Gastroesophageal sphincter (tissue), 4 donors: Measurements from ENCODE around the gene NEK2. TPM values are rescaled to one million over a fixed set of nuclear protein-coding genes. Genes with fewer than 3 reads are reported as not detected.
"Not testable (repeated sequence)": the region's sequence is repeated elsewhere in the genome, so short reads cannot be mapped to it uniquely, and the experiment has no call there.

Experiments used
- ATAC-seq: fragments of 150-250 bp; one replicate; pipeline ENCODE4 v1.9.1; 2016; ENCODE audit warnings: mild to moderate bottlenecking, moderate library complexity
- H3K27ac ChIP-seq, 4 donors: fragments of 200-600 bp; sonication (generic) in 3 of 4; 1 replicate in 3 of 4; 2 replicates in 1 of 4; pipeline ENCODE4 v1.5.1; 2016 to 2019
- H3K27me3 ChIP-seq: fragments of 200-600 bp; sonication (generic); one replicate; pipeline ENCODE4 v1.5.1; 2019
- H3K36me3 ChIP-seq, 2 donors: fragments of 200-600 bp; sonication (generic); one replicate each; pipeline ENCODE4 v1.5.1; 2019; ENCODE audit warnings: control low read depth in 1 of 2
- H3K4me1 ChIP-seq, 3 donors: fragments of 200-600 bp; sonication (generic); 1 replicate in 2 of 3; 2 replicates in 1 of 3; pipeline ENCODE4 v1.5.1; 2016 to 2019; ENCODE audit warnings: control low read depth in 2 of 3
- H3K4me3 ChIP-seq, 2 donors: fragments of 200-600 bp; sonication (generic); one replicate each; pipeline ENCODE4 v1.5.1; 2019; ENCODE audit warnings: mild to moderate bottlenecking in 1 of 2, moderate library complexity in 1 of 2
- H3K9me3 ChIP-seq, 3 donors: fragments of 200-600 bp; sonication (generic); one replicate each; pipeline ENCODE4 v1.5.1; 2017 to 2019; ENCODE audit warnings: control low read depth in 2 of 3
- CTCF ChIP-seq, 4 experiments: fragments of 200-600 bp in 2 of 4; fragments of 450-650 bp in 2 of 4; sonication (generic) in 1 of 4; IDR thresholded peaks; one replicate each; pipeline ENCODE4 v1.5.1; 2017 to 2019; ENCODE audit warnings: antibody characterized with exemption in 4 of 4, mild to moderate bottlenecking in 2 of 4, moderate library complexity in 2 of 4
- EP300 ChIP-seq: sonication (generic); formaldehyde crosslinking; IDR thresholded peaks from one replicate; pipeline ENCODE4 v1.6.1; 2017; ENCODE audit warnings: antibody characterized with exemption, mild to moderate bottlenecking
- POLR2A ChIP-seq, 2 donors: fragments of 450-650 bp; IDR thresholded peaks; one replicate each; pipeline ENCODE4 v1.6.1; 2017; ENCODE audit warnings: antibody characterized with exemption in 2 of 2, mild to moderate bottlenecking in 2 of 2, moderate library complexity in 1 of 2
- POLR2AphosphoS5 ChIP-seq: sonication (generic); formaldehyde crosslinking; IDR thresholded peaks from one replicate; pipeline ENCODE4 v1.6.1; 2017; ENCODE audit warnings: antibody characterized with exemption
- WGBS, 2 donors: methylation state at CpG; one replicate each; pipeline ENCODE4 v1.1.5; 2018; ENCODE audit warnings: low coverage in 1 of 2; 5-methylcytosine and 5-hydroxymethylcytosine counted together
- total RNA-seq, 4 donors: library from RNA; depleted of rRNA; stranded (reverse); fragments of >200 nt; gene quantifications; one replicate each; pipeline ENCODE4 v1.1.0, GENCODE V29; 2016

Gene NEK2
- total RNA-seq, 4 donors from 2014 or later, result 0.59 TPM; not detected in 3

DNA sequence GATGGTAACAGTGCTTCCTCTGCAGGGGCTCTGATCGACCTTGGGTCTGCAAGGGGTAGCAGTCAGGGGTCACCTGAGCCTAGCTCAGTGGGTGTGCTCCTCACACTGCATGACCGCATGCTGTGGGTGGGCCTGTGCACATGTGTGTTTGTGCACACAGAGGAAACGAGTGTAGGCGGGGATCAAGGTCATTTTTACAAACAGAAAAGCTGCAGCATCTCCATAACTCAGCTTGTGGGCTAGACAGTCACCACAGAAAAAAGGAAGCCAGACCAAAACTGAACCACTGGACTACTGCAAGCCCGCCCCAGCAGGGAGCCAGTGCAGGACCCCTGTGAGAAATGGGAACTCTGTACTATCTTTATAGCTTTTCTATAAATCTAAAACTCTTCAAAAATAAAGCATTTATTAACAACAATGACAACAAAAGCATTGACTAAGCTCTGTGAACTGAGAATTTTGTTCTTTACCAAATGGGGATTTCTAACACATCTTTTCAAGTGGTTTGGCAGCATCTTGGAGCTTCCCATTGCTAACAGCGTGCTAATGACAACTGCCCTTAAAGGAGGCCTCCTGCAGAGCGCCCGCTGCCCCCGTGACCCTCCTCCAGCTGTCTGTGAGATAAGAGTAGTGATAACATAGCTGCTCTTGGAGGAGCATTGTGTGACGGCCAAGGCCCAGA, 19.9 kb upstream of the NEK2 start:
- TF ChIP-seq EP300 (no peak), POLR2A (IDR thresholded peaks at IDR 0.05) (no peak), CTCF (IDR thresholded peaks at IDR 0.05) (no peak)
- no peaks in the 10 kb centered on the region for H3K9me3 ChIP-seq
- H3K27ac ChIP-seq, result no peak overlapping the region
- no peaks in the 10 kb centered on the region for H3K27me3 ChIP-seq
- peaks cover 0 to 10% (median 3%) of the 10 kb centered on the region in 3 donors for H3K4me1 ChIP-seq
- H3K4me3 ChIP-seq, result no peak overlapping the region
- no peaks in the 10 kb centered on the region for H3K36me3 ChIP-seq
- no peak for ATAC-seq
- 68 to 77% methylated on average over 2 of the region's 10 CpGs for WGBS, 2 donors

GRCh38 chr1:211693911-211694310, 18.5 kb upstream of the NEK2 start:
- H3K27me3 ChIP-seq, H3K9me3 ChIP-seq, H3K27ac ChIP-seq, H3K4me1 ChIP-seq, ATAC-seq, H3K36me3 ChIP-seq, H3K4me3 ChIP-seq: not testable (repeated sequence)
- 80 to 100% methylated on average over 4 to 5 of the region's 5 CpGs for WGBS, 2 donors

- no peaks in the 10 kb centered on the region for H3K4me1 ChIP-seq
- H3K36me3 ChIP-seq, result no peaks in the 10 kb centered on the region
- TF ChIP-seq POLR2AphosphoS5 (no peak), CTCF (IDR thresholded peaks at IDR 0.05) (no peak), POLR2A (IDR thresholded peaks at IDR 0.05) (no peak), EP300 (no peak)
- H3K27ac ChIP-seq, result no peak overlapping the region
- peaks cover 14% of the 10 kb centered on the region for H3K27me3 ChIP-seq
- no peaks in the 10 kb centered on the region for H3K9me3 ChIP-seq
- 67% methylated on average over 1 of the region's 2 CpGs; no CpG with 5 or more reads in 1 of the 2 donors for WGBS, 2 donors
- no peak for ATAC-seq
- H3K4me3 ChIP-seq, result no peak overlapping the region
Measured at GRCh38 chr1:211688421-211688820, 13.0 kb upstream of the NEK2 start.

DNA sequence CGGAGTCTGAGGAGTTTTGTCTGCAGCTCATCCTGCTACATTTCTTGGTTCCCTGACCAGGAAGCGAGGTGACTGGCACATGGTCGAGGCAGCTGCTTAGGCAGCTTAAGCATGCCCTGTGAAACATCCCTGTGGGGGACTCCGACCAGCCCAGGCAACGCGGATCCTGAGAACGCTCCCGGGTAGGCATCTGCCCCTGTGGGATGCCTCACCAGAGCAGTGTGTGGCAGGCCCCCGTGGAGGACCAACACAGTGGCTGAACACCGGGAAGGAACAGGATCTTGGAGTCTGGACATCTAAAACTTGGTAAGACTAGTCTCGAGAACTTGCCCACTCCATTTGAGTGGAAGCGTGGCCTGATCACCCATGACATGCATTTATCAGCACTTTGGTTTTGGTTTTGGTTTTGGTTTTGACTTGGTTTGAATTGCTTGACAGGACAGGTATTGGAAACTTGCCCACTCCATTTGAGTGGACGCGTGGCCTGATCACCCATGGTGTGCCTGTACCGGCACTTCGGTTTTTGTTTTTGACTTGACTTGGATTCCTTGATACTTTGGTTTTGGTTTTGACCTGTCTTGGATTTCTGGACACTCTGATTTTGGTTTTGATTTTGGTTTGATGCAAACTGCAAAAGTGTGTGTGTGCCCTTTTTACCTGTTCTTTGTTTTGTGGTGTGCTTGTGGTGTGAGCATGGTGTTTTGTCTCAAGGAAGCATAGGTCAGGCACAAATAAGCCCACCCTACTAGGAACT, 12.2 kb upstream of the NEK2 start:
- Histone ChIP-seq H3K4me3 (no peak overlapping the region), H3K27ac (no peak overlapping the region), H3K27me3 (peaks cover 14% of the 10 kb centered on the region), H3K4me1 (no peaks in the 10 kb centered on the region), H3K9me3 (no peaks in the 10 kb centered on the region), H3K36me3 (no peaks in the 10 kb centered on the region)
- no peak for ATAC-seq
- 74 to 93% methylated on average over 4 to 6 of the region's 16 CpGs for WGBS, 2 donors
- TF ChIP-seq POLR2AphosphoS5, result no peak
- no peak for TF ChIP-seq POLR2A (IDR thresholded peaks at IDR 0.05)
- no peak for TF ChIP-seq EP300
- no peak for TF ChIP-seq CTCF (IDR thresholded peaks at IDR 0.05)

GRCh38 chr1:211685823-211686222, 10.4 kb upstream of the NEK2 start:
- ATAC-seq, result no peak
- TF ChIP-seq POLR2AphosphoS5, result no peak
- TF ChIP-seq CTCF (IDR thresholded peaks at IDR 0.05), result no peak
- no peak for TF ChIP-seq EP300
- TF ChIP-seq POLR2A (IDR thresholded peaks at IDR 0.05), result no peak
- Histone ChIP-seq H3K36me3 (no peaks in the 10 kb centered on the region), H3K27ac (no peak overlapping the region), H3K27me3 (peaks cover 14% of the 10 kb centered on the region), H3K4me1 (no peaks in the 10 kb centered on the region), H3K4me3 (no peak overlapping the region), H3K9me3 (no peaks in the 10 kb centered on the region)
- WGBS, 2 donors, result 80% methylated on average over 2 to 5 of the region's 7 CpGs
